HepG2 (cell line): ENCODE measurements around the gene ATG9A. TPM values are rescaled to one million over a fixed set of nuclear protein-coding genes. Genes with fewer than 3 reads are reported as not detected.

Experiments
- ATAC-seq: fragments of 200-7000 bp; cut with Tn5 transposase; 3 replicates; pipeline ENCODE4 v1.9.1; 2020; ENCODE audit warnings: mild to moderate bottlenecking, moderate library complexity
- BruUV-seq: library from RNA; stranded (reverse); fragments of 400-500 nt; replicated peaks from 2 replicates; lab custom pipeline; 2021; lab: Mats Ljungman, UMichigan
- CTCF ChIA-PET: fragments of 300-600 bp; formaldehyde crosslinking; extraction: SDS; loops from one replicate; lab custom pipeline; 2021; ENCODE audit warnings: low total read pairs, inconsistent platforms, low intra/inter-chr PET ratio; lab: Yijun Ruan, JAX
- POLR2A ChIA-PET: fragments of 350-600 bp; sonication (Branson Sonifier 250); formaldehyde crosslinking; loops from one replicate; lab custom pipeline; 2020; ENCODE audit warnings: antibody characterized with exemption, inconsistent platforms; lab: Yijun Ruan, JAX
- DNase-seq: peaks from one replicate; pipeline ENCODE4 v3.0.0-alpha.2; 2015; ENCODE audit warnings: low spot score
- FAIRE-seq: peaks from 3 replicates; lab custom pipeline; 2011; peaks lifted over from hg19 to GRCh38; lab: Jason Lieb, UNC
- H2AFZ ChIP-seq: one replicate; pipeline ENCODE4 v1.6.1; 2011; ENCODE audit warnings: low read length, inconsistent platforms
- H3K27ac ChIP-seq: fragments of 300-600 bp; 3 replicates; pipeline ENCODE4 v1.8.0; 2011; ENCODE audit warnings: mixed run types, mild to moderate bottlenecking, mixed read lengths, low read length, inconsistent platforms; ENCODE audit not compliant: insufficient read depth; ENCODE audit errors: extremely low read length
- H3K27me3 ChIP-seq, 2 experiments: fragments of 200-600 bp in 1 of 2; 2 replicates in 1 of 2; 3 replicates in 1 of 2; pipeline versions ENCODE4 v1.6.0 to v1.8.0; 2011; ENCODE audit warnings: low read length in 2 of 2, mild to moderate bottlenecking in 2 of 2, moderate library complexity in 2 of 2, inconsistent platforms in 1 of 2; ENCODE audit not compliant: insufficient read depth in 2 of 2, control insufficient read depth in 1 of 2
- H3K36me3 ChIP-seq, 2 experiments: fragments of 200-600 bp in 1 of 2; replicated peaks in 1 of 2; 2 replicates in 1 of 2; 3 replicates in 1 of 2; pipeline versions ENCODE4 v1.5.1 to v1.8.0; 2011; ENCODE audit warnings: low read length in 2 of 2, inconsistent platforms in 1 of 2; ENCODE audit not compliant: insufficient read depth in 2 of 2, control insufficient read depth in 1 of 2
- H3K4me1 ChIP-seq: 2 replicates; pipeline ENCODE4 v1.5.1; 2012; ENCODE audit warnings: low read length, inconsistent platforms; ENCODE audit not compliant: insufficient read depth
- H3K4me2 ChIP-seq: 2 replicates; pipeline ENCODE4 v1.6.0; 2011; ENCODE audit warnings: low read depth, low read length, inconsistent platforms
- H3K4me3 ChIP-seq, 3 experiments: fragments of 200-600 bp in 1 of 3; sonication (generic), shearing (Covaris generic) in 1 of 3; replicated peaks in 1 of 3; 2 replicates each; pipeline ENCODE4 v1.5.1; 2011 to 2016; ENCODE audit warnings: low read length in 3 of 3, inconsistent platforms in 2 of 3, low read depth in 2 of 3, mild to moderate bottlenecking in 2 of 3, control low read depth in 1 of 3, mixed read lengths in 1 of 3; ENCODE audit not compliant: insufficient read depth in 1 of 3
- H3K79me2 ChIP-seq: one replicate; pipeline ENCODE4 v1.6.1; 2011; ENCODE audit warnings: low read length, inconsistent platforms; ENCODE audit not compliant: insufficient read depth
- H3K9ac ChIP-seq: 2 replicates; pipeline ENCODE4 v1.6.0; 2011; ENCODE audit warnings: mild to moderate bottlenecking, low read depth, low read length, inconsistent platforms; ENCODE audit not compliant: insufficient read depth
- H3K9me3 ChIP-seq: 2 replicates; pipeline ENCODE4 v1.5.1; 2012; ENCODE audit warnings: mild to moderate bottlenecking, low read length
- H4K20me1 ChIP-seq: 2 replicates; pipeline ENCODE4 v1.6.0; 2011; ENCODE audit warnings: inconsistent platforms, mild to moderate bottlenecking, low read length, moderate library complexity; ENCODE audit not compliant: insufficient read depth
- MYC ChIP-seq: sonication (generic); formaldehyde crosslinking; IDR thresholded peaks from 2 replicates; pipeline ENCODE4 v1.9.0; 2021; ENCODE audit warnings: missing genetic modification reagents, borderline replicate concordance
- NFYB ChIP-seq: sonication (generic); formaldehyde crosslinking; IDR thresholded peaks from 2 replicates; pipeline ENCODE4 v1.4.0; 2020; ENCODE audit warnings: missing genetic modification reagents
- REPIN1 ChIP-seq: sonication (generic); formaldehyde crosslinking; IDR thresholded peaks from 2 replicates; pipeline ENCODE4 v1.8.0; 2022; ENCODE audit warnings: missing genetic modification reagents, low read depth, mild to moderate bottlenecking, borderline replicate concordance
- SOX5 ChIP-seq: IDR thresholded peaks from 2 replicates; pipeline ENCODE4 v1.6.1; 2016; ENCODE audit warnings: borderline replicate concordance
- ZEB1 ChIP-seq: IDR thresholded peaks from 2 replicates; pipeline ENCODE4 v1.6.1; 2012; ENCODE audit warnings: mild to moderate bottlenecking, low read depth, inconsistent platforms; ENCODE audit not compliant: insufficient replicate concordance
- ZNF431 ChIP-seq: sonication (generic); formaldehyde crosslinking; IDR thresholded peaks from 2 replicates; pipeline ENCODE4 v1.9.0; 2022; ENCODE audit warnings: missing genetic modification reagents, low read depth, mild to moderate bottlenecking, borderline replicate concordance
- ZNF451 ChIP-seq: sonication (generic); formaldehyde crosslinking; IDR thresholded peaks from 2 replicates; pipeline ENCODE4 v1.5.0; 2020; ENCODE audit warnings: mild to moderate bottlenecking, missing genetic modification reagents
- ZNF562 ChIP-seq: sonication (generic); formaldehyde crosslinking; IDR thresholded peaks from 2 replicates; pipeline ENCODE4 v1.8.0; 2022; ENCODE audit warnings: missing genetic modification reagents, borderline replicate concordance
- ZNF646 ChIP-seq: sonication (generic); formaldehyde crosslinking; IDR thresholded peaks from 2 replicates; pipeline ENCODE4 v1.9.0; 2021; ENCODE audit warnings: mild to moderate bottlenecking, missing genetic modification reagents
- ZNF749 ChIP-seq: sonication (generic); formaldehyde crosslinking; IDR thresholded peaks from 2 replicates; pipeline ENCODE4 v1.8.0; 2022; ENCODE audit warnings: mild to moderate bottlenecking, missing genetic modification reagents, moderate library complexity, borderline replicate concordance
- WGBS: methylation state at CpG from one replicate; pipeline ENCODE4 v1.1.6; 2017; ENCODE audit warnings: low lambda C conversion rate; 5-methylcytosine and 5-hydroxymethylcytosine counted together
- in situ Hi-C: cut with HindIII; loops from 2 replicates; pipeline ENCODE4 v1.10.0; 2017; ENCODE audit warnings: low pct_unique_long_range_greater_than_20kb; ENCODE audit not compliant: extremely low pct_ligation_motif_present
- intact Hi-C: fragments of 100-400 bp; cut with micrococcal nuclease; formaldehyde crosslinking; loops from one replicate; pipeline ENCODE4 v1.10.0; 2022; ENCODE audit not compliant: unreplicated experiment
- polyA plus RNA-seq, 8 experiments: library from polyadenylated mRNA; depleted of rRNA in 3 of 8; stranded (reverse) in 7 of 8; unstranded in 1 of 8; fragments of >200 nt; fragmentation: Illumina TruSeq in 4 of 8; extraction: Trizol in 4 of 8; gene quantifications; 2 replicates each; pipeline versions ENCODE4 v1.2.1 to v1.2.3, GENCODE V29; 2011 to 2016; ENCODE audit warnings: low read depth in 4 of 8, missing spikeins in 1 of 8, mixed read lengths in 1 of 8; ENCODE audit not compliant: insufficient read depth in 1 of 8
- total RNA-seq, 5 experiments: library from RNA; depleted of rRNA; stranded (reverse); fragments of >200 nt; fragmentation: Illumina TruSeq; extraction: Trizol; gene quantifications; 2 replicates each; pipeline ENCODE4 v1.2.3, GENCODE V29; 2016; ENCODE audit warnings: low read depth in 1 of 5
- TF ChIP-seq, protein P1 (sequence below): sonication (generic); formaldehyde crosslinking; conservative IDR thresholded peaks from 2 replicates; pipeline ENCODE4 v1.4.0; 2020; ENCODE audit warnings: mild to moderate bottlenecking, missing genetic modification reagents, moderate library complexity

ATG9A gene
- total and polyA plus RNA-seq, 2 of the 13 experiments (the other 11 are each of a cell fraction or from before 2014, with no cell fraction given) = 35.0 to 131 TPM

DNA sequence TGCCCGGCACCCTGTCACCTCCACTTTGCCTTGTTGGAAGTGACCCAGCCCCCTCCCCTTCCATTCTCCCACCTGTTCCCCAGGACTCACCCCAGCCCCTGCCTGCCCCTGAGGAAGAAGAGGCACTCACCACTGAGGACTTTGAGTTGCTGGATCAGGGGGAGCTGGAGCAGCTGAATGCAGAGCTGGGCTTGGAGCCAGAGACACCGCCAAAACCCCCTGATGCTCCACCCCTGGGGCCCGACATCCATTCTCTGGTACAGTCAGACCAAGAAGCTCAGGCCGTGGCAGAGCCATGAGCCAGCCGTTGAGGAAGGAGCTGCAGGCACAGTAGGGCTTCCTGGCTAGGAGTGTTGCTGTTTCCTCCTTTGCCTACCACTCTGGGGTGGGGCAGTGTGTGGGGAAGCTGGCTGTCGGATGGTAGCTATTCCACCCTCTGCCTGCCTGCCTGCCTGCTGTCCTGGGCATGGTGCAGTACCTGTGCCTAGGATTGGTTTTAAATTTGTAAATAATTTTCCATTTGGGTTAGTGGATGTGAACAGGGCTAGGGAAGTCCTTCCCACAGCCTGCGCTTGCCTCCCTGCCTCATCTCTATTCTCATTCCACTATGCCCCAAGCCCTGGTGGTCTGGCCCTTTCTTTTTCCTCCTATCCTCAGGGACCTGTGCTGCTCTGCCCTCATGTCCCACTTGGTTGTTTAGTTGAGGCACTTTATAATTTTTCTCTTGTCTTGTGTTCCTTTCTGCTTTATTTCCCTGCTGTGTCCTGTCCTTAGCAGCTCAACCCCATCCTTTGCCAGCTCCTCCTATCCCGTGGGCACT lies 46.9 kb downstream of the ATG9A start (continued):
- no peak for TF ChIP-seq ZNF562 (CRISPR knock-in tag)
- no peak for TF ChIP-seq SOX5 (CRISPR knock-in tag)
- TF ChIP-seq, all 625 proteins: peak for 3

DNA sequence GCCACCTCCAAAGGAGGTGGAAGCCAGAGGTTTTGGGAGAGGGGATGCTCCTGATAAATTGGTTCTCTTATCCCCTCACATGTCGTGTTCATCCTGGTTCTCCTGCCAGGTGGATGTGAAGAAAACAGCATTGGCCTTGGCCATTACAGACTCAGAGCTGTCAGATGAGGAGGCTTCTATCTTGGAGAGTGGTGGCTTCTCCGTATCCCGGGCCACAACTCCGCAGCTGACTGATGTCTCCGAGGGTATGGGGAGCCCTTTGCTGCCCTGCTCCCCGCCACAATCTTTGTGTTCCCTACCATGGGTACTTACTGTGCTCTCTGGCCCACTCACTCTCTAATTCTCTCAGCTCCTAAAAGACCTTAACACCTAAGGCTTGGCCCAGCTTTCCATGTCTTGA lies 47.9 kb downstream of the ATG9A start:
- Histone ChIP-seq H3K27ac (no peak overlapping the region), H2AFZ (no peak overlapping the region), H3K27me3 (no peaks in the 10 kb centered on the region; a peak in 1 of 5 replicates), H3K4me1 (peaks cover 22% of the 10 kb centered on the region), H3K9ac (no peak overlapping the region), H4K20me1 (no peaks in the 10 kb centered on the region), H3K4me3 (no peak overlapping the region), H3K9me3 (no peaks in the 10 kb centered on the region), H3K79me2 (peaks cover 17% of the 10 kb centered on the region), H3K36me3 (peaks cover 30 to 48% of the 10 kb centered on the region in 2 experiments), H3K4me2 (no peak overlapping the region)
- ChIA-PET CTCF (no interaction called here), POLR2A (interaction anchor here (1.3 to 4.8 kb wide), 8 partner anchors 10 to 68 kb away, joined by 3 to 21 read pairs (median 6); partner anchors contain the start of gene ZFAND2B)
- FAIRE-seq (no peak), DNase-seq (no peak), ATAC-seq (no peak)
- in situ Hi-C loops = no loop called here
- intact Hi-C loops = no loop called here
- no TSS peak for BruUV-seq
- 96% methylated on average over 6 of the region's 6 CpGs for WGBS
- TF ChIP-seq REPIN1 (CRISPR knock-in tag) = no peak
- TF ChIP-seq ZNF451 (CRISPR knock-in tag) = no peak
- TF ChIP-seq ZEB1 = no peak
- TF ChIP-seq NFYB (CRISPR knock-in tag) = no peak
- no peak for TF ChIP-seq ZNF431
- TF ChIP-seq ZNF646 = no peak
- TF ChIP-seq, protein P1, sequence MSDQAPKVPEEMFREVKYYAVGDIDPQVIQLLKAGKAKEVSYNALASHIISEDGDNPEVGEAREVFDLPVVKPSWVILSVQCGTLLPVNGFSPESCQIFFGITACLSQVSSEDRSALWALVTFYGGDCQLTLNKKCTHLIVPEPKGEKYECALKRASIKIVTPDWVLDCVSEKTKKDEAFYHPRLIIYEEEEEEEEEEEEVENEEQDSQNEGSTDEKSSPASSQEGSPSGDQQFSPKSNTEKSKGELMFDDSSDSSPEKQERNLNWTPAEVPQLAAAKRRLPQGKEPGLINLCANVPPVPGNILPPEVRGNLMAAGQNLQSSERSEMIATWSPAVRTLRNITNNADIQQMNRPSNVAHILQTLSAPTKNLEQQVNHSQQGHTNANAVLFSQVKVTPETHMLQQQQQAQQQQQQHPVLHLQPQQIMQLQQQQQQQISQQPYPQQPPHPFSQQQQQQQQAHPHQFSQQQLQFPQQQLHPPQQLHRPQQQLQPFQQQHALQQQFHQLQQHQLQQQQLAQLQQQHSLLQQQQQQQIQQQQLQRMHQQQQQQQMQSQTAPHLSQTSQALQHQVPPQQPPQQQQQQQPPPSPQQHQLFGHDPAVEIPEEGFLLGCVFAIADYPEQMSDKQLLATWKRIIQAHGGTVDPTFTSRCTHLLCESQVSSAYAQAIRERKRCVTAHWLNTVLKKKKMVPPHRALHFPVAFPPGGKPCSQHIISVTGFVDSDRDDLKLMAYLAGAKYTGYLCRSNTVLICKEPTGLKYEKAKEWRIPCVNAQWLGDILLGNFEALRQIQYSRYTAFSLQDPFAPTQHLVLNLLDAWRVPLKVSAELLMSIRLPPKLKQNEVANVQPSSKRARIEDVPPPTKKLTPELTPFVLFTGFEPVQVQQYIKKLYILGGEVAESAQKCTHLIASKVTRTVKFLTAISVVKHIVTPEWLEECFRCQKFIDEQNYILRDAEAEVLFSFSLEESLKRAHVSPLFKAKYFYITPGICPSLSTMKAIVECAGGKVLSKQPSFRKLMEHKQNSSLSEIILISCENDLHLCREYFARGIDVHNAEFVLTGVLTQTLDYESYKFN = no peak
- no peak for TF ChIP-seq MYC
- TF ChIP-seq ZNF749 (CRISPR knock-in tag) = no peak
